Natural killer cell (primary cell): ENCODE results near the gene PCDHGA5. TPM values are rescaled to one million over a fixed set of nuclear protein-coding genes. Genes with fewer than 3 reads are reported as not detected.
"Not testable (repeated sequence)": the region's sequence is repeated elsewhere in the genome, so short reads cannot be mapped to it uniquely, and the experiment has no call there.

Experiments used
- ATAC-seq, 3 donors: fragments of 150-1000 bp in 2 of 3; fragments of 200-7000 bp in 1 of 3; cut with Tn5 transposase; 1 replicate in 1 of 3; 2 replicates in 2 of 3; pipeline ENCODE4 v1.10.0; 2021; ENCODE audit warnings: mild to moderate bottlenecking in 2 of 3, moderate library complexity in 2 of 3
- DNase-seq, 2 donors: peaks; one replicate each; pipeline versions ENCODE4 v3.0.0 to v3.0.0-alpha.2; 2013 to 2021; ENCODE audit warnings: mixed read lengths in 1 of 2
- H3K27ac ChIP-seq: one replicate; pipeline ENCODE4 v1.5.1; 2013; ENCODE audit warnings: mild to moderate bottlenecking, low read length
- H3K27me3 ChIP-seq: one replicate; pipeline ENCODE4 v1.6.1; 2013; ENCODE audit warnings: low read length; ENCODE audit not compliant: control insufficient read depth, insufficient read depth
- H3K36me3 ChIP-seq: one replicate; pipeline ENCODE4 v1.6.1; 2013; ENCODE audit warnings: low read length; ENCODE audit not compliant: control insufficient read depth, insufficient read depth
- H3K4me1 ChIP-seq: one replicate; pipeline ENCODE4 v1.6.1; 2013; ENCODE audit warnings: low read length; ENCODE audit not compliant: control insufficient read depth, insufficient read depth
- H3K4me3 ChIP-seq: one replicate; pipeline ENCODE4 v1.5.1; 2013; ENCODE audit warnings: low read length
- H3K9me3 ChIP-seq: one replicate; pipeline ENCODE4 v1.6.1; 2013; ENCODE audit warnings: low read length; ENCODE audit not compliant: control insufficient read depth, insufficient read depth
- H3K27ac Mint-ChIP-seq, 2 donors: one replicate each; pipeline ENCODE4 v1.8.0; 2022; ENCODE audit warnings: mild to moderate bottlenecking in 2 of 2, mixed read lengths in 2 of 2, moderate library complexity in 1 of 2
- H3K27me3 Mint-ChIP-seq, 2 donors: one replicate each; pipeline ENCODE4 v1.8.0; 2022; ENCODE audit warnings: low read depth in 2 of 2, mixed read lengths in 2 of 2
- H3K36me3 Mint-ChIP-seq: one replicate; pipeline ENCODE4 v1.8.0; 2022; ENCODE audit warnings: mixed read lengths
- H3K4me1 Mint-ChIP-seq, 2 donors: one replicate each; pipeline ENCODE4 v1.8.0; 2022; ENCODE audit warnings: mixed read lengths in 2 of 2
- H3K4me3 Mint-ChIP-seq: one replicate; pipeline ENCODE4 v1.8.0; 2022; ENCODE audit warnings: mild to moderate bottlenecking, moderate library complexity, mixed read lengths
- H3K9me3 Mint-ChIP-seq, 2 donors: one replicate each; pipeline ENCODE4 v1.8.0; 2022; ENCODE audit warnings: mixed read lengths in 2 of 2
- WGBS: methylation state at CpG from one replicate; pipeline ENCODE4 v1.1.7; 2013; ENCODE audit warnings: missing lambda C conversion rate; ENCODE audit not compliant: insufficient coverage; 5-methylcytosine and 5-hydroxymethylcytosine counted together
- intact Hi-C: fragments of 100-400 bp; cut with micrococcal nuclease; formaldehyde crosslinking; loops from one replicate; pipeline ENCODE4 v1.14.2; 2022
- total RNA-seq, 4 donors: library from RNA; stranded (reverse); fragments of 120-200 nt in 1 of 4; gene quantifications; one replicate each; pipeline versions ENCODE4 v1.2.3 to v1.2.4, GENCODE V29; 2013 to 2022
- TF ChIP-seq, protein P1 (sequence below): fragments of 200-600 bp; IDR thresholded peaks from one replicate; pipeline ENCODE4 v1.8.0; 2022; ENCODE audit warnings: antibody characterized with exemption

The PCDHGA5 gene
- total RNA-seq, 3 donors from 2014 or later (not counting 1 experiment from before 2014, with no cell fraction given), result 0.12 to 0.30 (median 0.20) TPM

GRCh38 chr5:141328231-141328630 lies 35.7 kb upstream of the PCDHGA5 start:
- no peaks in the 10 kb centered on the region for H3K9me3 Mint-ChIP-seq
- Histone ChIP-seq H3K27ac (no peak overlapping the region), H3K36me3 (no peaks in the 10 kb centered on the region), H3K4me1 (peaks cover 5% of the 10 kb centered on the region), H3K9me3 (peaks cover 13% of the 10 kb centered on the region), H3K27me3 (peaks cover 29% of the 10 kb centered on the region), H3K4me3 (no peak overlapping the region)
- 77% methylated on average over 8 of the region's 8 CpGs for WGBS
- no peak overlapping the region for H3K27ac Mint-ChIP-seq
- TF ChIP-seq, protein P1, sequence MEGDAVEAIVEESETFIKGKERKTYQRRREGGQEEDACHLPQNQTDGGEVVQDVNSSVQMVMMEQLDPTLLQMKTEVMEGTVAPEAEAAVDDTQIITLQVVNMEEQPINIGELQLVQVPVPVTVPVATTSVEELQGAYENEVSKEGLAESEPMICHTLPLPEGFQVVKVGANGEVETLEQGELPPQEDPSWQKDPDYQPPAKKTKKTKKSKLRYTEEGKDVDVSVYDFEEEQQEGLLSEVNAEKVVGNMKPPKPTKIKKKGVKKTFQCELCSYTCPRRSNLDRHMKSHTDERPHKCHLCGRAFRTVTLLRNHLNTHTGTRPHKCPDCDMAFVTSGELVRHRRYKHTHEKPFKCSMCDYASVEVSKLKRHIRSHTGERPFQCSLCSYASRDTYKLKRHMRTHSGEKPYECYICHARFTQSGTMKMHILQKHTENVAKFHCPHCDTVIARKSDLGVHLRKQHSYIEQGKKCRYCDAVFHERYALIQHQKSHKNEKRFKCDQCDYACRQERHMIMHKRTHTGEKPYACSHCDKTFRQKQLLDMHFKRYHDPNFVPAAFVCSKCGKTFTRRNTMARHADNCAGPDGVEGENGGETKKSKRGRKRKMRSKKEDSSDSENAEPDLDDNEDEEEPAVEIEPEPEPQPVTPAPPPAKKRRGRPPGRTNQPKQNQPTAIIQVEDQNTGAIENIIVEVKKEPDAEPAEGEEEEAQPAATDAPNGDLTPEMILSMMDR, result no peak
- H3K4me3 Mint-ChIP-seq, result no peak overlapping the region
- peaks cover 6% of the 10 kb centered on the region for H3K36me3 Mint-ChIP-seq
- ATAC-seq, result no peak
- peaks cover 7 to 8% of the 10 kb centered on the region in 2 donors for H3K4me1 Mint-ChIP-seq
- intact Hi-C loops, result loop anchor here (5.0 kb wide), 1 partner anchor 184 kb away; no protein-coding TSS in a partner anchor
- H3K27me3 Mint-ChIP-seq, result peaks cover 46 to 79% of the 10 kb centered on the region in 2 donors
- DNase-seq, result no peak

DNA sequence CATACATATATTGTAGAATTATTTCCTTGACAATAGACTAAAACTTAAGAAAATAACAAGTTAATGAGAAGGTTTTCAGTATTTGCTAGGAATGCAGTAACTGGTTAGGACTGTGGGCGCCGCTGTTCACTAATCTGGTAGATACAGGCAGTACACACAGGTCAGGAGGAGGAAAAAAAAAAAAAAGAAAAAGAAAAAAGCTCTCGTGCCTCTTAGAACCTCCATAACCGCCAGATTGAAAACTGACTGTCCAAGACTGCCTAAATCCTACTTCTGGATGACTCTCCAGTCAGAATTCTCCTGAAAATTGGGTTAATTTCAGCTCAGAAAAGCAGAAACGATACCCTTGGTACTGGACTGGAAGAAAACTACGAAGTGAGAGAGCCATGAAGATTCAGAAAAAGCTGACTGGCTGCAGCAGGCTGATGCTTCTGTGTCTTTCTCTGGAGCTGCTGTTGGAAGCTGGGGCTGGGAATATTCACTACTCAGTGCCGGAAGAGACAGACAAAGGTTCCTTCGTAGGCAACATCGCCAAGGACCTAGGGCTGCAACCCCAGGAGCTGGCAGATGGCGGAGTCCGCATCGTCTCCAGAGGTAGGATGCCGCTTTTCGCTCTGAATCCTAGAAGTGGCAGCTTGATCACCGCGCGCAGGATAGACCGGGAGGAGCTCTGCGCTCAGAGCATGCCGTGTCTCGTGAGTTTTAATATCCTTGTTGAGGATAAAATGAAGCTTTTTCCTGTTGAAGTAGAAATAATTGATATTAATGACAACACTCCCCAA lies 33.5 kb upstream of the PCDHGA5 start, which contains the start of gene PCDHGA1:
TSS of gene PCDHGA1 (plus strand) at position 216 of the 782 bp plus-strand sequence.
- Histone ChIP-seq H3K36me3 (no peaks in the 10 kb centered on the region), H3K4me3 (no peak within 1 kb of the TSS), H3K4me1 (peaks cover 5% of the 10 kb centered on the region), H3K27ac (no peak within 1 kb of the TSS), H3K9me3 (peaks cover 16% of the 10 kb centered on the region), H3K27me3 (peaks cover 37% of the 10 kb centered on the region)
- WGBS, result 34% methylated on average over 21 of the region's 21 CpGs
- Mint-ChIP-seq H3K27ac (no peak within 1 kb of the TSS), H3K27me3 (peaks cover 58 to 94% of the 10 kb centered on the region in 2 donors), H3K4me1 (peaks cover 7 to 8% of the 10 kb centered on the region in 2 donors), H3K4me3 (no peak within 1 kb of the TSS), H3K9me3 (peaks cover 0 to 2% of the 10 kb centered on the region in 2 donors), H3K36me3 (peaks cover 18% of the 10 kb centered on the region)
- TF ChIP-seq, protein P1, result peak; percentile 58
- peak in 1 of 2 donors; percentile 55 for DNase-seq
- intact Hi-C loops, result no loop called here
- peak; percentile 58 to 71 (median 63) for ATAC-seq

DNA sequence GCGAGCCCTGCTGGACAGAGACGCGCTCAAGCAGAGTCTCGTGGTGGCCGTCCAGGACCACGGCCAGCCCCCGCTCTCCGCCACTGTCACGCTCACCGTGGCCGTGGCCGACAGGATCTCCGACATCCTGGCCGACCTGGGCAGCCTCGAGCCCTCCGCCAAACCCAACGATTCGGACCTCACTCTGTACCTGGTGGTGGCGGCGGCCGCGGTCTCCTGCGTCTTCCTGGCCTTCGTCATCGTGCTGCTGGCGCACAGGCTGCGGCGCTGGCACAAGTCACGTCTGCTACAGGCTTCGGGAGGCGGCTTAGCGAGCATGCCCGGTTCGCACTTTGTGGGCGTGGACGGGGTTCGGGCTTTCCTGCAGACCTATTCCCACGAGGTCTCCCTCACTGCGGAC lies 31.4 kb upstream of the PCDHGA5 start:
- H3K4me3 Mint-ChIP-seq, intact Hi-C loops, H3K27ac ChIP-seq, H3K9me3 Mint-ChIP-seq, H3K4me1 Mint-ChIP-seq, H3K36me3 ChIP-seq, H3K27ac Mint-ChIP-seq, H3K4me3 ChIP-seq, DNase-seq, ATAC-seq, H3K4me1 ChIP-seq: not testable (repeated sequence)
- 54% methylated on average over 37 of the region's 39 CpGs for WGBS
- Mint-ChIP-seq H3K27me3 (peaks cover 63 to 98% of the 10 kb centered on the region in 2 donors), H3K36me3 (peaks cover 38% of the 10 kb centered on the region)
- peaks cover 16% of the 10 kb centered on the region for H3K9me3 ChIP-seq
- H3K27me3 ChIP-seq, result peaks cover 52% of the 10 kb centered on the region

DNA sequence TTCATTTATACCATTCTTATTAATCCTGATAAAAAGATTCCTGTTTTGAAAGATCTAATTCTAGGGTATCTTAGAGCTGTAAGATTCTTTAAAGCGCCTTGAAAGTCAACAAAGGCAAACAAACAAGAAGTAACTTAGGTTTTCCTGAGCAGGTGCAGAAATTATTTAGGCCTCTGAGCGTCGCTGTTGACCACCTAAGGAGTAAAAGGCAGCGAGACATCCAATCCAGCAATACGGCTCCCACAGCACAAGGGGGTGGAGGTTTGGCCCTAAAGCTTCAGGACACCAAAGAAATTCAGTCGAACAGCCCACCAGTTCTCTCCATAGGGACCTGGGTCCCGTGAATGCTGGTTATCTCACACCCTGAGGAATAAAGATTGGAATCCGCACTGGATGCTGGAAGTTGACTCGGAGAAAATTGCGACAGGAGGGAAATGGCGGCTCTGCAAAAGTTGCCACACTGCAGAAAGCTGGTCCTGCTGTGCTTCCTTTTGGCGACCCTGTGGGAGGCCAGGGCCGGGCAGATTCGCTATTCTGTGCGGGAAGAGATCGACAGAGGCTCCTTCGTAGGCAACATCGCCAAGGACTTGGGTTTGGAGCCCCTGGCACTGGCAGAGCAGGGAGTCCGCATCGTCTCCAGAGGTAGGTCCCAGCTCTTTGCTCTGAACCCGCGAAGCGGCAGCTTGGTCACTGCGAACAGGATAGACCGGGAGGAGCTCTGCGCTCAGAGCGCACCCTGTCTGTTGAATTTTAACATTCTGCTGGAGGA lies 25.2 kb upstream of the PCDHGA5 start, which contains the start of gene PCDHGA2:
TSS of gene PCDHGA2 (plus strand) at position 223 of the 769 bp plus-strand sequence.
- peaks cover 5 to 8% of the 10 kb centered on the region in 2 donors for H3K9me3 Mint-ChIP-seq

GRCh38 chr5:141340781-141341354 lies 23.1 kb upstream of the PCDHGA5 start:
- H3K4me3 ChIP-seq, H3K27ac Mint-ChIP-seq, DNase-seq, H3K4me3 Mint-ChIP-seq, ATAC-seq, H3K9me3 Mint-ChIP-seq, H3K4me1 Mint-ChIP-seq, intact Hi-C loops, H3K27ac ChIP-seq, H3K36me3 ChIP-seq, H3K4me1 ChIP-seq: not testable (repeated sequence)
- peaks cover 60 to 92% of the 10 kb centered on the region in 2 donors for H3K27me3 Mint-ChIP-seq
- Histone ChIP-seq H3K9me3 (peaks cover 33% of the 10 kb centered on the region), H3K27me3 (peaks cover 61% of the 10 kb centered on the region)
- peaks cover 53% of the 10 kb centered on the region for H3K36me3 Mint-ChIP-seq
- 73% methylated on average over 41 of the region's 45 CpGs for WGBS

More for the DNA sequence above, 25.2 kb upstream of the PCDHGA5 start, which contains the start of gene PCDHGA2:
- Mint-ChIP-seq H3K27ac (no peak within 1 kb of the TSS), H3K4me1 (no peaks in the 10 kb centered on the region), H3K27me3 (peaks cover 69 to 95% of the 10 kb centered on the region in 2 donors), H3K36me3 (peaks cover 58% of the 10 kb centered on the region), H3K4me3 (no peak within 1 kb of the TSS)
- H3K27me3 ChIP-seq, result peaks cover 59% of the 10 kb centered on the region
- no peak within 1 kb of the TSS for H3K27ac ChIP-seq
- no peak within 1 kb of the TSS for H3K4me3 ChIP-seq
- H3K9me3 ChIP-seq, result peaks cover 20% of the 10 kb centered on the region
- intact Hi-C loops, result no loop called here
- peak in 1 of 2 donors; percentile 13 for DNase-seq
- no peak for ATAC-seq
- no peaks in the 10 kb centered on the region for H3K4me1 ChIP-seq
- H3K36me3 ChIP-seq, result no peaks in the 10 kb centered on the region
- TF ChIP-seq, protein P1, result no peak
- 21% methylated on average over 27 of the region's 27 CpGs for WGBS
